Measurements from ENCODE around the gene SLC26A1. TPM values are rescaled to one million over a fixed set of nuclear protein-coding genes. Genes with fewer than 3 reads are reported as not detected.

Gene SLC26A1
- total and polyA plus RNA-seq, 2 of the 13 experiments (the other 11 are each of a cell fraction or from before 2014, with no cell fraction given): 5.4 to 22.9 TPM

- ATAC-seq: no peak
- no peak overlapping the region for H2AFZ ChIP-seq (ENCODE audit: low read length)
- intact Hi-C loops (cut with micrococcal nuclease; ENCODE audit: unreplicated experiment): no loop called here
- no peaks in the 10 kb centered on the region for H3K36me3 ChIP-seq (replicated peaks in 1 of 2; ENCODE audit: control insufficient read depth in 1 of 2, insufficient read depth in 2 of 2, low read length in 2 of 2)
- H4K20me1 ChIP-seq (ENCODE audit: insufficient read depth, low read length): peaks cover 3% of the 10 kb centered on the region; the same call in 1 of the 2 replicates
- no peak for DNase-seq (ENCODE audit: low spot score)
- no peak overlapping the region for H3K27ac ChIP-seq (ENCODE audit: extremely low read length, insufficient read depth, low read length)
- in situ Hi-C loops (cut with HindIII; ENCODE audit: extremely low pct_ligation_motif_present, low pct_unique_long_range_greater_than_20kb): no loop called here
- ChIA-PET POLR2A (no interaction called here), CTCF (ENCODE audit: low intra/inter-chr PET ratio, low total read pairs) (no interaction called here)
- H3K4me1 ChIP-seq (ENCODE audit: insufficient read depth, low read length): peaks cover 10% of the 10 kb centered on the region
- H3K9ac ChIP-seq (ENCODE audit: insufficient read depth, low read depth, low read length): no peak overlapping the region
- WGBS (ENCODE audit: low lambda C conversion rate): 96% methylated on average over 19 of the region's 24 CpGs
- no peak for FAIRE-seq
- no peaks in the 10 kb centered on the region for H3K9me3 ChIP-seq (ENCODE audit: low read length)
- H3K4me3 ChIP-seq (replicated peaks in 1 of 3; ENCODE audit: insufficient read depth in 1 of 3, low read depth in 2 of 3, low read length in 3 of 3): no peak overlapping the region
- no TSS peak for BruUV-seq (replicated peaks)
- H3K79me2 ChIP-seq (ENCODE audit: insufficient read depth, low read length): no peaks in the 10 kb centered on the region
- no peak overlapping the region for H3K4me2 ChIP-seq (ENCODE audit: low read depth, low read length)
- H3K27me3 ChIP-seq (ENCODE audit: control insufficient read depth in 1 of 2, insufficient read depth in 2 of 2, low read length in 2 of 2): no peaks in the 10 kb centered on the region
- TF ChIP-seq ZNF280D (CRISPR knock-in tag; IDR thresholded peaks at IDR 0.05) (no peak), CENPT (CRISPR knock-in tag; IDR thresholded peaks at IDR 0.05; ENCODE audit: low read depth) (no peak), NR2F6 (IDR thresholded peaks at IDR 0.05) (no peak), NR2F6 (CRISPR knock-in tag; IDR thresholded peaks at IDR 0.05) (no peak), YY1 (IDR thresholded peaks at IDR 0.05; ENCODE audit: insufficient read depth, insufficient replicate concordance, low read depth, low read length) (no peak), IKZF4 (CRISPR knock-in tag; IDR thresholded peaks at IDR 0.05; ENCODE audit: borderline replicate concordance, low read depth, not compliant biosample characterization) (no peak), ZNF136 (CRISPR knock-in tag; IDR thresholded peaks at IDR 0.05; ENCODE audit: low read depth) (no peak), MZF1 (CRISPR knock-in tag; IDR thresholded peaks at IDR 0.05; ENCODE audit: borderline replicate concordance) (no peak), KLF12 (CRISPR knock-in tag; IDR thresholded peaks at IDR 0.05; ENCODE audit: borderline replicate concordance) (no peak), CCAR2 (optimal IDR thresholded peaks at IDR 0.05; ENCODE audit: low read depth, low read length) (no peak), SP140L (CRISPR knock-in tag; IDR thresholded peaks at IDR 0.05; ENCODE audit: borderline replicate concordance) (no peak)
- TF ChIP-seq, protein P1, sequence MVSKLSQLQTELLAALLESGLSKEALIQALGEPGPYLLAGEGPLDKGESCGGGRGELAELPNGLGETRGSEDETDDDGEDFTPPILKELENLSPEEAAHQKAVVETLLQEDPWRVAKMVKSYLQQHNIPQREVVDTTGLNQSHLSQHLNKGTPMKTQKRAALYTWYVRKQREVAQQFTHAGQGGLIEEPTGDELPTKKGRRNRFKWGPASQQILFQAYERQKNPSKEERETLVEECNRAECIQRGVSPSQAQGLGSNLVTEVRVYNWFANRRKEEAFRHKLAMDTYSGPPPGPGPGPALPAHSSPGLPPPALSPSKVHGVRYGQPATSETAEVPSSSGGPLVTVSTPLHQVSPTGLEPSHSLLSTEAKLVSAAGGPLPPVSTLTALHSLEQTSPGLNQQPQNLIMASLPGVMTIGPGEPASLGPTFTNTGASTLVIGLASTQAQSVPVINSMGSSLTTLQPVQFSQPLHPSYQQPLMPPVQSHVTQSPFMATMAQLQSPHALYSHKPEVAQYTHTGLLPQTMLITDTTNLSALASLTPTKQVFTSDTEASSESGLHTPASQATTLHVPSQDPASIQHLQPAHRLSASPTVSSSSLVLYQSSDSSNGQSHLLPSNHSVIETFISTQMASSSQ (IDR thresholded peaks at IDR 0.05; ENCODE audit: low read depth): no peak
- TF ChIP-seq, protein P1 (CRISPR knock-in tag; IDR thresholded peaks at IDR 0.05; ENCODE audit: borderline replicate concordance): no peak
- TF ChIP-seq, protein P2, sequence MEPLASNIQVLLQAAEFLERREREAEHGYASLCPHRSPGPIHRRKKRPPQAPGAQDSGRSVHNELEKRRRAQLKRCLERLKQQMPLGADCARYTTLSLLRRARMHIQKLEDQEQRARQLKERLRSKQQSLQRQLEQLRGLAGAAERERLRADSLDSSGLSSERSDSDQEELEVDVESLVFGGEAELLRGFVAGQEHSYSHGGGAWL (CRISPR knock-in tag; IDR thresholded peaks at IDR 0.05): no peak
- TF ChIP-seq, protein P3, sequence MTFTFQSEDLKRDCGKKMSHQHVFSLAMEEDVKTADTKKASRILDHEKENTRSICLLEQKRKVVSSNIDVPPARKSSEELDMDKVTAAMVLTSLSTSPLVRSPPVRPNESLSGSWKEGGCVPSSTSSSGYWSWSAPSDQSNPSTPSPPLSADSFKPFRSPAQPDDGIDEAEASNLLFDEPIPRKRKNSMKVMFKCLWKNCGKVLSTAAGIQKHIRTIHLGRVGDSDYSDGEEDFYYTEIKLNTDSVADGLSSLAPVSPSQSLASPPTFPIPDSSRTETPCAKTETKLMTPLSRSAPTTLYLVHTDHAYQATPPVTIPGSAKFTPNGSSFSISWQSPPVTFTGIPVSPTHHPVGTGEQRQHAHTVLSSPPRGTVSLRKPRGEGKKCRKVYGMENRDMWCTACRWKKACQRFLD (CRISPR knock-in tag; IDR thresholded peaks at IDR 0.05; ENCODE audit: borderline replicate concordance): no peak
These were observed 25.0 kb downstream of the SLC26A1 start for GRCh38 chr4:968221-968620.

Data from HepG2 (cell line).